Adrenal gland (tissue), 12 donors: ENCODE data around the gene STK39. TPM values are rescaled to one million over a fixed set of nuclear protein-coding genes. Genes with fewer than 3 reads are reported as not detected.

Source experiments
- DNase-seq, 7 donors: peaks; one replicate each; pipeline ENCODE4 v3.0.0-alpha.2; 2019 to 2020
- H3K27ac ChIP-seq, 5 donors: fragments of 200-600 bp; sonication (generic) in 4 of 5; 1 replicate in 3 of 5; 2 replicates in 2 of 5; pipeline versions ENCODE4 v1.5.1 to v1.8.0; 2016 to 2020; ENCODE audit warnings: mild to moderate bottlenecking in 1 of 5
- H3K27me3 ChIP-seq: fragments of 200-600 bp; 2 replicates; pipeline ENCODE4 v1.8.0; 2021
- H3K36me3 ChIP-seq, 2 donors: fragments of 200-600 bp; replicated peaks in 1 of 2; 1 replicate in 1 of 2; 2 replicates in 1 of 2; pipeline versions ENCODE4 v1.5.1 to v1.8.0; 2018 to 2022
- H3K4me1 ChIP-seq, 2 donors: fragments of 200-600 bp; replicated peaks in 1 of 2; 1 replicate in 1 of 2; 2 replicates in 1 of 2; pipeline versions ENCODE4 v1.5.1 to v1.8.0; 2018 to 2021
- H3K4me3 ChIP-seq, 4 donors: fragments of 200-600 bp; sonication (generic) in 3 of 4; one replicate each; pipeline ENCODE4 v1.5.1; 2016 to 2018
- H3K9me3 ChIP-seq, 3 donors: fragments of 200-600 bp; sonication (generic) in 1 of 3; replicated peaks in 1 of 3; 1 replicate in 2 of 3; 2 replicates in 1 of 3; pipeline versions ENCODE4 v1.5.1 to v1.8.0; 2016 to 2021
- POLR2A ChIP-seq, 2 donors: fragments of 450-650 bp; IDR thresholded peaks; one replicate each; pipeline ENCODE4 v1.6.1; 2017; ENCODE audit warnings: antibody characterized with exemption in 2 of 2, mild to moderate bottlenecking in 2 of 2, moderate library complexity in 1 of 2
- WGBS, 4 donors: extraction: QIAGEN DNeasy Blood & Tissue Kit in 2 of 4; methylation state at CpG; one replicate each; pipeline versions ENCODE4 v1.1.5 to v1.1.7; 2013 to 2017; 5-methylcytosine and 5-hydroxymethylcytosine counted together
- intact Hi-C, 2 donors: fragments of 100-400 bp; cut with DNase I; formaldehyde crosslinking; loops; one replicate each; pipeline versions ENCODE4 v1.14.1 to v1.15.0; 2022 to 2023
- polyA plus RNA-seq, 3 donors: library from polyadenylated mRNA; stranded (reverse); fragments of 200-250 nt in 2 of 3; fragments of 350-450 nt in 1 of 3; fragmentation: Illumina TruSeq in 1 of 3; extraction: RNeasy Lipid Tissue Mini Kit (QIAGEN cat#74804) in 1 of 3; gene quantifications; one replicate each; pipeline ENCODE4 v1.2.3, GENCODE V29; 2013 to 2014
- total RNA-seq, 9 donors: library from RNA; depleted of rRNA in 4 of 9; stranded (reverse); fragments of >200 nt in 4 of 9; fragments of 120-200 nt in 1 of 9; fragmentation: NEBNext Ultra II Directional in 1 of 9; extraction: Animal tissue kit (Norgen Biotek cat#: 25700) in 1 of 9; gene quantifications; one replicate each; pipeline versions ENCODE4 v1.1.0 to v1.2.4, GENCODE V29; 2013 to 2023
- TF ChIP-seq, protein P1 (sequence below), 6 experiments: fragments of 450-650 bp in 4 of 6; fragments of 200-600 bp in 2 of 6; sonication (generic) in 1 of 6; IDR thresholded peaks; 1 replicate in 5 of 6; 2 replicates in 1 of 6; pipeline versions ENCODE4 v1.5.1 to v1.8.0; 2016 to 2021; ENCODE audit warnings: antibody characterized with exemption in 6 of 6, mild to moderate bottlenecking in 2 of 6, moderate library complexity in 1 of 6
- donor health status: healthy with polysubstance abuse.
- donor health status: Bipolar disorder and iron deficiency.
- donor health status: DM: yes; HTN: yes; CAD: no.
- donor health status: DM: no; HTN: no; CAD: no.
- donor health status: DM: no; HTN: no; CAD: no.
- donor health status: DM: yes; HTN: yes; CAD: no.

STK39 gene
- total and polyA plus RNA-seq, 12 donors = 2.4 to 11.1 (median 5.8) TPM

DNA sequence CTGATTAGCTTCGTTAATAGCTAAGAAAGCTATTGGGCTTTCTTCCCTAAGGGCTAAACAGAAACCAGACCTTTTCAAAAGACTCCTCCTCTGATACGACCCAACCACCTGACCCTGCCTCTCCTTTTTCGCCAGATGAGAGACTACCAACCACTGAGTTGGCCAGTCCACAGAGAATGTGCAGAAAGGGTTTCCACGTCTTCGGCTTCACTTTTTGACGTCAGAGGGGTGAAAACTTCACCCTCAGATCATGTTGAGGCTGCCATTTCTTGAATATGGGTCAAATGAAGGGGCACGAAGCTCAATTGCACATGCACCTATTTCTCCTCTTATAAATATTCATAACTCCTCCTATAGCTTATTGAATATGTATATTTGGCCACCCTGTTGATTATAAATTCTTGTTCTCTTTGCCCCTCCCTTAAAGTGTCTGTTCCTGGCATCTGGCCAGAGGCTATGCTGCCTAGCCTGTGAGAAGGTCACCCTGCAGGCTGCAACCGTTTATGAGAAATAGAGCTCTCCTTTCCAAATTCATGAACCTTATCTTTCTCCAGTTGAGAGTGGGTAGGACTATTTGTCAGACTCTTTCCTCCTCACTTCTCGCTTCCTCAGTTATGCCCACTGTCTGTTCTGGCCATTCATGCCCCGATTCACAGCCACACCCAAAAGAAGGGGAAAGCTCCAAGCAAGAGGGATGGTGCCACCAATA is 301.6 kb downstream of the STK39 start:
- no peaks in the 10 kb centered on the region for H3K4me1 ChIP-seq
- no peak for DNase-seq
- no peaks in the 10 kb centered on the region for H3K27me3 ChIP-seq
- H3K4me3 ChIP-seq = no peak overlapping the region
- TF ChIP-seq, protein P1, sequence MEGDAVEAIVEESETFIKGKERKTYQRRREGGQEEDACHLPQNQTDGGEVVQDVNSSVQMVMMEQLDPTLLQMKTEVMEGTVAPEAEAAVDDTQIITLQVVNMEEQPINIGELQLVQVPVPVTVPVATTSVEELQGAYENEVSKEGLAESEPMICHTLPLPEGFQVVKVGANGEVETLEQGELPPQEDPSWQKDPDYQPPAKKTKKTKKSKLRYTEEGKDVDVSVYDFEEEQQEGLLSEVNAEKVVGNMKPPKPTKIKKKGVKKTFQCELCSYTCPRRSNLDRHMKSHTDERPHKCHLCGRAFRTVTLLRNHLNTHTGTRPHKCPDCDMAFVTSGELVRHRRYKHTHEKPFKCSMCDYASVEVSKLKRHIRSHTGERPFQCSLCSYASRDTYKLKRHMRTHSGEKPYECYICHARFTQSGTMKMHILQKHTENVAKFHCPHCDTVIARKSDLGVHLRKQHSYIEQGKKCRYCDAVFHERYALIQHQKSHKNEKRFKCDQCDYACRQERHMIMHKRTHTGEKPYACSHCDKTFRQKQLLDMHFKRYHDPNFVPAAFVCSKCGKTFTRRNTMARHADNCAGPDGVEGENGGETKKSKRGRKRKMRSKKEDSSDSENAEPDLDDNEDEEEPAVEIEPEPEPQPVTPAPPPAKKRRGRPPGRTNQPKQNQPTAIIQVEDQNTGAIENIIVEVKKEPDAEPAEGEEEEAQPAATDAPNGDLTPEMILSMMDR (IDR thresholded peaks at IDR 0.05) = no peak
- no peak for TF ChIP-seq POLR2A (IDR thresholded peaks at IDR 0.05)
- 79 to 84% (median 82%) methylated on average over 10 of the region's 10 CpGs for WGBS, 4 donors
- no peaks in the 10 kb centered on the region for H3K9me3 ChIP-seq
- intact Hi-C loops = no loop called here
- no peaks in the 10 kb centered on the region for H3K36me3 ChIP-seq
- no peak overlapping the region for H3K27ac ChIP-seq

DNA sequence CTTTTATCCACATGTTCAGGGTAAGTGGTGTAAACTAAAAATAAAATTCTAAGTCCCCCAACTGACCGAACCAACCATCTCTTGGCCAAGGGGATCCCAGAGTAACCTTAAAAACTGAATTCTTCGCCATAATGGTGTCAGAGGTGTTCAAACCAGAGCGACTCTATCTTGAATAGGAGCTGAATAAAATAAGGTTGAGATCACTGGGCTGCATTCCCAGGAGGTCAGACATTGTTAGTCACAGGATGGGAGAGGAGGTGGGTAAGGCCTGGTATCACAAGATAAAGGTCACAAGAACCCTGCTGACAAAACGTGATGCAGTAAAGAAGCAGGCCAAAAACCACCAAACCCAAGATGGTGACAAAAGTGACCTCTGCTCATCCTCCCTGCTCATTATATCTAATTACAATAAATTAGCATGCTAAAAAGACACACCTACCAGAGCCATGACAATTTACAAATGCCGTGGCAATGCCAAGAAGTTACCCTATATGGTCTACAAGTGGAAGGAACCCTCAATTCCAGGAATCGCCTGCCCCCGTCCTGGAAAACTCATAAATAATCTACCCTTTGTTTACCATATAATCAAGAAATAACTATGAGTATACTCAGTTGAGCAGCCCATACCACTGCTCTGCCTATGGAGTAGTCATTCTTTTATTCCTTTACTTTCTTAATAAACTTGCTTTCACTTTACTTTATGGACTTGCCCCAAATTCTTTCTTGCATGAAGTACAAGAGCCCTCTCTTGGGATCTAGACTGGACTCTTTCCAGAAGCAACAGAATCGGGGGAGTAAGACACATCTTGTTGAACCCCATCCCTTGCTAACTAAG is 302.4 kb downstream of the STK39 start:
- DNase-seq = peak in 1 of 7 donors; percentile 15
- intact Hi-C loops = no loop called here
- H3K9me3 ChIP-seq = no peaks in the 10 kb centered on the region
- H3K27me3 ChIP-seq = no peaks in the 10 kb centered on the region
- WGBS, 4 donors = 75 to 82% (median 79%) methylated on average over 8 of the region's 8 CpGs
- no peak for TF ChIP-seq POLR2A (IDR thresholded peaks at IDR 0.05)
- TF ChIP-seq, protein P1 (IDR thresholded peaks at IDR 0.05) = no peak
- H3K4me1 ChIP-seq = no peaks in the 10 kb centered on the region
- no peak overlapping the region for H3K27ac ChIP-seq
- no peak overlapping the region for H3K4me3 ChIP-seq
- no peaks in the 10 kb centered on the region for H3K36me3 ChIP-seq

- H3K27me3 ChIP-seq = no peaks in the 10 kb centered on the region
- H3K9me3 ChIP-seq = no peaks in the 10 kb centered on the region
- H3K4me1 ChIP-seq = no peaks in the 10 kb centered on the region
- H3K36me3 ChIP-seq = no peaks in the 10 kb centered on the region
- no peak overlapping the region for H3K4me3 ChIP-seq
- 78 to 92% (median 85%) methylated on average over 1 of the region's 1 CpG for WGBS, 4 donors
- no peak overlapping the region for H3K27ac ChIP-seq
- intact Hi-C loops = no loop called here
- TF ChIP-seq, protein P1 (IDR thresholded peaks at IDR 0.05) = no peak
- TF ChIP-seq POLR2A (IDR thresholded peaks at IDR 0.05) = no peak
- no peak for DNase-seq
Measured at GRCh38 chr2:167943897-167944296, 303.5 kb downstream of the STK39 start.

GRCh38 chr2:167943368-167943767 is 304.0 kb downstream of the STK39 start:
- Histone ChIP-seq H3K27me3 (no peaks in the 10 kb centered on the region), H3K9me3 (no peaks in the 10 kb centered on the region), H3K4me1 (no peaks in the 10 kb centered on the region), H3K27ac (no peak overlapping the region), H3K36me3 (no peaks in the 10 kb centered on the region), H3K4me3 (no peak overlapping the region)
- intact Hi-C loops = no loop called here
- TF ChIP-seq, protein P1 (IDR thresholded peaks at IDR 0.05) = no peak
- no peak for TF ChIP-seq POLR2A (IDR thresholded peaks at IDR 0.05)
- DNase-seq = no peak
- 88 to 95% (median 95%) methylated on average over 1 of the region's 1 CpG for WGBS, 4 donors
